ENCODE measurements around the gene DAP3.

DNA sequence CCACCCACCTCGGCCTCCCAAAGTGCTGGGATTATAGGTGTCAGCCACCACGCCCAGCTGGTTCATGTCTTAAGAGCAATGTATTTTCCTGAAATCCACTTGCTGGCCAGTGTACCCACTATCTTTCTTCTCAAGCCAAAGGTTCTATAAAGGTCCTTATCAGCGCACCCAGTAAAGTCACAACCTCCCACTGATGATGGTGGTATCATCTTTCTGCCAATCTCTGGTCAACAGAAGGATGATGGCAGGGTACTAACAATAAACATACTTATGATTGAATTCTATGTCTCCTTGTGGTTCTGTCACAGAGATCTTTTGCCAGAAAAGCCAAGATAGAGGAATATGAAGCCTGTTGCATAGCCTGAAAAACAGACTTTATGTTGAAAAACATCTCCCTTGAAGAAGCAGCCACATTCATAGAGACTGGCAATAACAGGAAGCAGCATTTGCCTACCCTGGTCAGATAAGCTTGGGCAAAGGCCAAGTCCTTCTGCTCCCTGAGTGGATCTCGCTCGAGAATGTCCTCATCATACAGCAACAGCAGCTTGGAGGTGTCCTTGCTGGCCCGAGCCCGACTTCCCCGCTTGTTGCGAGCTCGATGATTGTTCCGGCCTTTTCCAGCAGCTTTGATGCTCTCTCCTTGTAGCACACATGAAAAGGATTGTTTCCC, 73.0 kb downstream of the DAP3 start:
- TF ChIP-seq EZH2 (IDR thresholded peaks at IDR 0.05; ENCODE audit: insufficient read depth, poor library complexity, severe bottlenecking) (no peak), EZH2phosphoT487 (IDR thresholded peaks at IDR 0.05; ENCODE audit: insufficient read depth, low read depth) (no peak)

All from GM23248 (cell line).